GM12801 (cell line): ENCODE data around the gene OCA2.

Experiments used
- TF ChIP-seq, protein P1 (sequence below): IDR thresholded peaks from one replicate; pipeline ENCODE4 v1.5.1; 2011; ENCODE audit warnings: control low read depth; ENCODE audit not compliant: insufficient read length; ENCODE audit errors: extremely low read depth

The OCA2 gene

DNA sequence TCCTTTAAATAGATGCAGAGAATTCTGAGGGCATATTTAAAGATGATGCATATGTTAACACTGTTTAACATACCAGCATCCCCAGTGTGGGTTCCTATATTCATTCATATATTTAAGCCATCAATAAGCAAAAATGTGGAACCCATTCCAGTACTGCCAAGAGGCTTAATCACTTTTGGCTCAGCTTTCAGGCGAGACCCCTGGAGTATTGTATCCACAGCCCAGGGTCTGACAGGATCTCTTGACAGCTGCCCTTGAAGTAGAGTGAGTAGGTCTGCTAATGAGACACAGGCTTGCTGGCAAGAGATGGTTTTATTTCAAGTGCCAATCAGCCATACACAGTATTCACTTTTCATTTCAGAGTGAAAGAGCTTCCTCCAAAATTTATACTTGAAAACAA is 367.3 kb downstream of the OCA2 start:
- TF ChIP-seq, protein P1, sequence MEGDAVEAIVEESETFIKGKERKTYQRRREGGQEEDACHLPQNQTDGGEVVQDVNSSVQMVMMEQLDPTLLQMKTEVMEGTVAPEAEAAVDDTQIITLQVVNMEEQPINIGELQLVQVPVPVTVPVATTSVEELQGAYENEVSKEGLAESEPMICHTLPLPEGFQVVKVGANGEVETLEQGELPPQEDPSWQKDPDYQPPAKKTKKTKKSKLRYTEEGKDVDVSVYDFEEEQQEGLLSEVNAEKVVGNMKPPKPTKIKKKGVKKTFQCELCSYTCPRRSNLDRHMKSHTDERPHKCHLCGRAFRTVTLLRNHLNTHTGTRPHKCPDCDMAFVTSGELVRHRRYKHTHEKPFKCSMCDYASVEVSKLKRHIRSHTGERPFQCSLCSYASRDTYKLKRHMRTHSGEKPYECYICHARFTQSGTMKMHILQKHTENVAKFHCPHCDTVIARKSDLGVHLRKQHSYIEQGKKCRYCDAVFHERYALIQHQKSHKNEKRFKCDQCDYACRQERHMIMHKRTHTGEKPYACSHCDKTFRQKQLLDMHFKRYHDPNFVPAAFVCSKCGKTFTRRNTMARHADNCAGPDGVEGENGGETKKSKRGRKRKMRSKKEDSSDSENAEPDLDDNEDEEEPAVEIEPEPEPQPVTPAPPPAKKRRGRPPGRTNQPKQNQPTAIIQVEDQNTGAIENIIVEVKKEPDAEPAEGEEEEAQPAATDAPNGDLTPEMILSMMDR = no peak

DNA sequence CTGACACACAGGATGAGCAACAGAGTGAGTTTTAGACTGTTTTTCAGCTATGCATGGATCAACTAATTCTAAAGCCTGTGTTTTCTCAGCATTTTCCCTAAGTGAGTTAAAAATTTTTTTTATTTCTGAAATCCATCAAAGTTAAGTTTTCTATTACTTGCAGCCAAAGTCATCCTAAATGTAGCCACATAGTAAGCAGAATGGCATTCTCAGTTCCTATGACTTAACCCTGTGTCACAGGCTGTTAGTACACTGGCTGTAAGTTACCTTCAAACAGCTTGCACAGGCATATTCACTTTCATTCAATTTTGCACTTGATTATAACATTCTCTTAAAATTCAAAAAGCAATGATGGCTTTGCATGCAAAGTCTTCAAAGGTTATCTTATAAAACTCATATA is 368.2 kb downstream of the OCA2 start:
- TF ChIP-seq, protein P1 = no peak

DNA sequence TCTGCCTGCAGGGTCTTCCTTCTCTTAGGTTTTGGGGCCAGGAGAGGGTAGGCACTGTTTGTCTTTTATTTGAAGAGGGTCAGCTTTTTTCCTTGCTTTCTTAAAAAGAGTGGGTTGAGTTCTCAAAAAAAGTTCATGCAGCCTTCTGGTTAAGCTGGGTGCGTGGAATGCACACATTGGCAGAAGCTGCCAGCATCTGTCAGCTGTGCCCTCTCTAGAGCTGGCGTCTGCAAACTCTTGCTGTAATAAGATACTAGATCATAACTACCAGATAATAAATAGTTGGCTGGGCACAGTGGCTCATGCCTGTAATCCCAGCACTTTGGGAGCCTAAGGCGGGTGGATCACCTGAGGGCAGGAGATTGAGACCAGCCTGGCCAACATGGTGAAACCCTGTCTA is 373.4 kb downstream of the OCA2 start:
- TF ChIP-seq, protein P1 = no peak

DNA sequence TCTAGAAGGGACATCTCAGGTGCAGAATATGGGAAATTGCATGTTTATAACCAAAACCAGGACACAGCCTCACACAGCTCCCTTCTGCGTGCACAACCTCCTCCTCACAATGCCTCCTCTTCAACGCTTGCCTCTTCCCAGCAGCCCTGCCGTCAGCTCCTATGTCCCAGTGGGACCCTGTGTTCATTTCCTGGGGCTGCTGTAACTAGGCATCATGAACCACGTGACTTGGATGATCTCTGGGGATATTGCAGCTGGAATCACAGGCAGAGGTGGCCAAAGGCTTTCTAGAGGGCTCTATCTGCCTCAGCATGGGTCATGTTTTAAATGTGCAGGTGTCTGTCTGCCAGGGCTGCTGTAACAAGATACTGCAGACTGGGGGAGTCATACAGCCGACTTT is 375.3 kb downstream of the OCA2 start:
- TF ChIP-seq, protein P1 = no peak

DNA sequence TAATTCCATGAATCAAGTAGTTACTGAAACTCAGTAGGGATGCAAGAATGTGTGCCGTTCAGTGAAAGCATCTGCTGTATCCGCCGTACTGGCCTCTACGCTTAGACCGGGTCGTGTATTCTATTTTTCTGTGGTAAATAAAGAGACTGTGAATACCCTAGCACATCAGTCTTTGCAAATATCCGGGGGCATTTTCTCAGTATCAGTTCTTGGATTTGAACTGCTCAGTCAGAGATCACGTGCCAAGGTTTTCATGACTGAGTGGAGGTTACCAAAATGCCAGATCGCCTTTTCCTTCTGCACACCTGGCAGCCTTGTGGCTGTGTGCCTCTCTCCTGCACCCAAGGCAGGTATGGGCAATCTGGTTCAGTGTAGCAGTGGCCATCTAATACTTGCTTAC is 377.0 kb downstream of the OCA2 start:
- TF ChIP-seq, protein P1 = no peak

DNA sequence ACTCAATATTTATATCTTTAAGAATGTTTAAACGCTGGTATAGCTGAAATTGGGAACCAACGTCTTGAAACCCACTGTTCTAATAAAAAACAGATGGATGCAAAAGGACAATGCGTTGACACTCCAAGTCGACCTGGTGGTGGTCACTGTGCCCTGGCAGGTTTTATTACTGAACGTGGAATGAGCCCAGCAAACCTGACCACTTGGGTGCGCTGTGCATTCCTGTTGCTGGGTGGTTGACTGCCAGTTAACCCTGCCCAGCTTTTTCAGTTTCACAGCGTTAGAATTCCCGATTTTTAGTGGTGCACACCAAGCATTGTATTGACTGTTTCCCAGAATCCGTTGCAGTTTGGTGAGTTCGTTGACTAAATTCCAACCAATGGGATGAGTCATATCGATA is 384.4 kb downstream of the OCA2 start:
- TF ChIP-seq, protein P1 = no peak

DNA sequence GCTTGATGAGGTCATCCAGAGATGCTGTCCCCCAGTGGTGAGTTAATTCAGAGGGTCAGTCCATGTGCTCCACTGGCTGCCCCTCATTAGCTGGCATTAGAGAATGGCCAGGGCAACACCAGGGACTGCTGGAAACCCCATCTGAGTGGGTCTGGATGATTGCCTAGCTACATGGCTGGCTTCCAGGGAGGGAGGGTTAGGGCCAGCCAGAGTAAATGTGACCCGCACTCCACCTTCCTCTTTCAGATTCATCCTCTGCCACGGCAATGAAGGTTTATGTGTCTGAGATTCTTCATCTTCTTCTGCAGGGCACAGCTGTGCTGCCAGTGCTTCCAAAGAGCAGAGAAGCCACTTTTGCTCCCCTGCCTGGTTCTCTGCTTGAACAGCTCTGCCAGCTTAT is 391.9 kb downstream of the OCA2 start:
- TF ChIP-seq, protein P1 = no peak

DNA sequence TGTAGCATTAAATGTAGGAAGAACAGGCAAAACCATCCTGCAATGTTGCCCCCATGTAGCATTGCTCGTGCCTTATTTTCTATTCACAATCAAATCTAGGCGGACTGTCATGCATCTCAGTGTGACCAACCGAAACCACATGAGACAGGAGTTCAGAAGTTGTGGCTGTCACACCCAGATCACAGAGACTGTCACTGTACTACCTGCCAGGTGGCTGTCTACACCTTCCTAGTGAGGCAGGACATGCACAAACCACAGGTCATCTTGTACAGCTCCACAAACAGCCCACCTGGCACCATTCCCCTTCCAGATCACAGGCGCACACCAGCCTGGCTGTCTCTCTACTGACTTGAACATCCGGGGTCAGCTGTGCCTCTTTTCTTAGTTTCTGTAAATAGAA is 392.8 kb downstream of the OCA2 start:
- TF ChIP-seq, protein P1 = no peak
